HG03060 (cell line): ENCODE data around the gene PAX2.

Source experiments
- ATAC-seq: cut with Tn5 transposase; IDR thresholded peaks from one replicate; pipeline ENCODE4 v1.9.1; 2021; ENCODE audit warnings: low read depth, moderate number of reproducible peaks; ENCODE audit not compliant: unreplicated experiment

The PAX2 gene

DNA sequence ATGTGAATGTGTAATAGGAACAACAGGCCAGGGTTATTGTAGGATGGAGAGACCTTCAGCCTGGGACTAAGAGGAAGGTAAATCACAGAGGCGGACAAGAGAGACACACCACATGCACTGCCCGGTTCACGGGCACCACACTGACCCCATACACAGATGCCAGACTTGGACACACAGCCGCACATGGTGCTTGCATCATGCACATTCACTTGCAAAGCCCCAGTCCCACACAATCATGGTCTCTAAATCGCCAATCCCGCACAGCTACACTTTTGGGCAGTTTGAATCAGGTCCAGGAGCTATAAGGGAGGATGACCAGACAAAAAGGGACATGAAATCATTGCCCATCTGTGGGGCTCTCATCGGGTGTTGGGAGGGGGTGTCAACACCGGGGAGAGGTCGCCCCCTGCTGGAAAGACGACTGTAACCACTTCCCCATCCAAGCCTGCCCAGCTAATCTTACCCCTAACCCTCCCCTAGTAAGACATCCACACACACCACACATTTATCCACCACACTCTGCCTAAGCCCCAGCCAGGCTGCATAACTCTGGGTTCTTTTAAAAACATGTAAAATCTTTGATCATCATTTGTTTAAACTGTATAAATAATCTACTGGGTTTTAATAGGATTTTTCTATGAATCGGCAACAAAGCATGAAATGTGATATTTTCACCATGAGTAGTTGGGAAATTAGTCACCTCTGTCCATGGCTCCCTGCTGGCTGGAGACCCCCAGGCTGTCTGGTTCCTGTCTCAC lies 126.8 kb downstream of the PAX2 start:
- no peak for ATAC-seq

DNA sequence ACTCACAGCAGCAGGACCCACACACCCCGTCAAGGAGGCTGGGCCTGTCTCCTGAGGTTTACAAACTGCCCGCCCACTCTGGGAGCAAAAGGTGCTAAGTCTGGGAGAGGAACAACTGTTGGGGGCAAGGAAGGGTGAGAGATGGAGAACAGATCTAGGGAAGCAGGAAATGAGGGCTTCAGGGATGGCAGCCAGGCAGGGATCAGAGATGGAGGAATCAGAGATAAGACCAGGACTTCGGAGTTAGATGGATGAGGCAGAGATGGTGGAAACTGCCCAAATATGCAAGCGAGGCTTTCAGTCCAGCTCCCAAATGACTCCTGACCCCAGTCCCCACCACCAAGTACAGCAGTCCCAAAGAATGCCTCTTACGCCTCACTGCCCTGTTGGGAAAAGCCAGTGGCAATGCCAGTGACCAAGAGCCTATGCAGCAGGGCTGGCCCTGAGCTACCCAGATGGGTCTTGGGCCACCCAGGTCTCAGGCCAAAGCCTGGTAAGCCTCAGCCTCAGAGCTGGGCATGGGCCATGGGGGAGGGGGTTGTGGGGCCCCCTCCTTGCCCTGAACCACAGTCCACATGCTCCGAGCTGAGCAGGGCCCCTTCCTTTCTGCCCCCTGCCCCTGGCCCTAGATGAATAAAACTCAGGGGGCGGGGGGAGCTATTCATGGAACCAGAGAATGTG lies 127.9 kb downstream of the PAX2 start:
- no peak for ATAC-seq

DNA sequence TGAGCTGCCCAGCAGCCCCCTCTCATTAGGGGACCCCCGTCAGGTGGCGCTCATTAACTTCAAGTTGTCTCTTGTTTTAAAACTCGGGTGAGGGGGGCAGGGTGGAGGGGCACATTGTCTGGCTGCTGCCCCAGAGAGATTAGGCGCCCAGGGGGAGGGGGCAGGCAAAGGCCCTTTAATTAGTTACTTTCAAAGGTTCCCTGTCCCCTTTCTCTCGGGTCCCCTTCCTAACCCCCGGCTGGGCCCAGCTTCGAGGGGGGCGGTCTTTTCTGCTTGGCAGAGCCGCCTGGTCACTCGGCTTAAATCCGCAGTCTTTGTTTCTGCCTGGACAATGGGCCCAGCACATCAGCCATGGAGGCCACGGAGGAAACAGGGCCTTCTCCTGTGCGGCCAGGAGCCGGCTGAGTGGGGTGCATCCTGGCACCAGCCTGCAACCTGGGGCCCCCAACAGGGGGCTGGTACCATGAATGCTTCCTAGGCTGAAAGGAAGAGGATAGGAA lies 128.5 kb downstream of the PAX2 start:
- ATAC-seq = no peak

DNA sequence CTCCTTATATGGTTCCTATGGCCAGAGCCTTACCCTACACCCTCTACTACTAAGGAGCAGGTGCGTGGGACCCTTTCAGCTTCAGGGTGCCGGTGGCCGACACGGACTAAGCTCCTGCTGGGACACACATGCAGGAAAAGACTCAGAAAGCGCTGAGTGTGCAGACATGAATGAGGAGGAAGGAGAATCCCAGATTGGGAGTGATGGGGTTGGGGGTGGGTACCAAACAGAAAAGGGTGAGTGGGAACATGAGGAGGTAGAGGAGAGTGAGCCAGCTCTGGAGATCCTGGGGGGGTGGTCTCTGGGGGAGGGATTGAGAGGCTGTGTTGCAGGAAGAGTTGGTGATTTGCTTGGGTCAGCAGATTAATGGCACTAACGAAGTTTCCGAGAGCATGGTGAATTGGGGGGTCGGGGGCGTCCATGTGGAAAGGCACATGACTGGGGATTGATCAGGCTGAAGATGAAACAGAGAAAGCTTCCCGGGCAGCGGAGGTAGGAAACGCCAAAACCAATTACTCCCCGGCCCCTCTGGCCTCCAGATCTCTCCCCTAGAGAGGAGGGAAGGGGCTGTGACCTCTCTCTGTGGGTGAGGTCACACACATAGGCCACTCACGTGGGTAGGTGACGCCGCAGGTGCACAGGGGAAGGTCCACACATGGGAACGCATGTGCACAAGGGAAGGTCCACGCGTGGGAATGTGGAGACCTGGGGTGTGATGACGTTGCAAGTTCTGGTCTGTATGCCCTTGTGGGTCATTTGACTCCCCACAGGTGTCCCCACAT lies 129.5 kb downstream of the PAX2 start:
- no peak for ATAC-seq

DNA sequence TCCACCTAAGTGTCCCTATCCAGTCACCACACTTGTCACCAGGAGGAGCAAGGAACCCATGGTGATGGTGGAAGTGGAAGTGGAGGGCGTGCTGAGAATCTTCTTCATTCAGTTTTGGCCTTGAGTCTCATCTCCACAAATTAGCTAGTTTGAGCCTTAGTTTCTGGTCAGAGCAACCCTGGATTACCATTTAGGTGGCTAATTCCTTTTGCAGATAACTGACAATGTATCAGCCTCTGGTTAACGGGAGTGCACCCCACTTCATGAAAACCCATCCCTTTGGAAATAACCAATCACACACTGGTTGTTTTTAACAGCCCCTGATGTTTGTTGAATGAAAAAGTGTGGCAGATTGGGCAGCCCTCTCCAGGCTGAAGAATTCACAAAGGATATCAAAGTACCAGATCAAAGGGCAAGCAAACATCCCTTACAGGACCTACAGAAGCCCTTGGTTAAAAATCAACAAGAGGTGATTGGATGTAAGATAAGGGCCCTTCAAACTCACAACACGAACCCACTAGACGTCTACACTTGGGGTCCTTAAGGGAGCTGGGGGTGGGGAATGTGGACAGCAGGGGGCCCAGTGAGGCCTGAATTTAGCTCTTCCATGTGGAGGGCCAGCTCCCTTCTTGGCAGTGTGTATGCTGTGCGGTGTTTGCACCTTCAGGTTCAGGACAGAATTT lies 130.2 kb downstream of the PAX2 start:
- no peak for ATAC-seq

DNA sequence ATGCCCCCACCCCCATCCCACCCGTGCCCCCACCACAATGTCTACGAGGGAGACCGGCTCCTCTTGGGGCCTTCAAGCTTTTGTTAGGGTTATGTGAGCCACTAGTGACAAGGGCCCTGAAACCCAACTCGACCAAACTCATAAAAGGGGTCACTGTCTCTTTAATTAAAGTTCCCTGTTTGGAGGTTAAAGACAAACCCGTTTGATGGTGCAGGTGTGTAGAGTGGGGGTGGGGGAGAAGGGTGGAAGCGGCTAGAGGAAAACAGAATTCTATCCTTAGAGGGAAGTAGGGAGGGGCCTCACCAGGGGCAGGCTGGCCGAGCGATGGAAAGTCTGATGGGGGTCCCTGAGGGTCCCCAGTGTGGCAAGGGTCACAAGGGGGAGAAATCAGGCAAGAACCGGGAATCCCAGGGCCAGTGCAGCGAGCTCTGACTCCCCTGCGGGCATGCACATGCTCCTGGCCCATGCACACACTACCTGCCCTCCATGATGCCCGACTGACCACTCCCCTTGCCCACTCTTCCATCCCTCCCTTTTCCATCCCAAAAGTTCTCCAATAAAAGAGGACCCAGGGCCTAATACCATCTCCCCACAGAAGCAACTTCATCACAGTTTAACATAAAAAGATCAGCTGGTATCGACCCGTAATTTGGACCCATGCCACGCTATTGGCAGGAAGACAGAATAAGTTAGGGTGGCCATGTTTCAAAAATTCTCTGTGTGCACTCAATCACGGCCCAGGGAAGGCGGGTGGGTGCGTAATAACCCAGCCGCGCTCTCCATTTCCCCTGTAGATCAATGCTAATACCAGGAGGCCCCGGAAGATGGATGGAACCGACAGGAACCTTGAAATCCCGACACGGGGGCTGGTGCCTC lies 131.4 kb downstream of the PAX2 start:
- no peak for ATAC-seq

DNA sequence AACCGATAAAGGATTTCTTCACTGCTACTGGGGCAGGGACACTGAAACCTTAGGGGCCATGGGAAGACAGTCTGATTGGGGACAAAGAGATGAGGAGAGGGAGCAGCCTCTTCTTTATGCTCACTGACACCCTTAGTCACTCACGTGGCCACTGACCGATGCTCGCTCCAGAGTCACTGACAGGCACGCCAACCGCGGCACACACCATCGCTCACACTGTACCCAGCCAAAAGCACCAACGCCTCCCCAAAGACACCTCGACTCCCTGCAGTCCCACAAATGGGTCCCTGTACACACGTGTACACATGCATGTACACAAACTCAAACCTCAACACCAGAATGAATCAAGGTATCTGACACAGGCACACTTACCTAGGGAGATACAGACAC lies 132.1 kb downstream of the PAX2 start:
- no peak for ATAC-seq

DNA sequence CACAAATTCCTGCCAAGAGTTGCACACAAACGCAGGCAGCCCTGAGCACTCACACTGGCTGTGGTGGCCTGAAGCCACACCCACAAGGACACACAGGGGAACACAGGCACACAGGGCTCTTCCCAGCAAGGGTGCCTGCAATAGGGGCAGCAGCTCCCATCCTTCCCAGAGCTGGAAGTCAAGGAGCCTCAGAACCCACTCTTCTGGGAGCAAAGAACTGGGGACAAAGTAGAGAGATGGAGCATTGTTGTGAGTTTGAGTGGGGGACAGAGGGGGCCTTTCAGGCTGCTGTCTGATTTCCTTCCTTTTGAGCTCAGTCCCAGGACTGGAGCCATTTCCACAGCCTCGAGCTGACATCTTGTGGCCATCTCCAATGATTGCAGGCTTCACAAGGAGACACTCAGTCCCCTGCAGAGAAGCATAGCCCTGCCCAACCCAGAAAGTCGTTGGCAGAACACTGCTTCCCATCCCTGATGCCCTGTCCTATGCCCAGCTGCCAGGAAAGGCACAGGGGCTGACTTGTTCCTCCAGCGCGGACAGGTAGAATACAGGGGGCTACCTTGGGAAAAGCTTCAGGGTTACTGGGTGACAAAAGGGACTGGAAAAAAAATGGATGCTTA lies 133.0 kb downstream of the PAX2 start:
- ATAC-seq = no peak
